NCI-H460 (cell line): ENCODE measurements around the gene NR5A2. TPM values are rescaled to one million over a fixed set of nuclear protein-coding genes. Genes with fewer than 3 reads are reported as not detected.

Source experiments
- DNase-seq: peaks from one replicate; pipeline ENCODE4 v3.0.0-alpha.2; 2016; ENCODE audit warnings: low read depth; ENCODE audit errors: extremely low read depth
- total RNA-seq: library from RNA; depleted of rRNA; stranded (reverse); fragments of >200 nt; shearing (Covaris generic); gene quantifications from 2 replicates; pipeline ENCODE4 v1.2.3, GENCODE V29; 2014

The NR5A2 gene
- total RNA-seq, 1 experiment from 2014 or later = 0.10 TPM

DNA sequence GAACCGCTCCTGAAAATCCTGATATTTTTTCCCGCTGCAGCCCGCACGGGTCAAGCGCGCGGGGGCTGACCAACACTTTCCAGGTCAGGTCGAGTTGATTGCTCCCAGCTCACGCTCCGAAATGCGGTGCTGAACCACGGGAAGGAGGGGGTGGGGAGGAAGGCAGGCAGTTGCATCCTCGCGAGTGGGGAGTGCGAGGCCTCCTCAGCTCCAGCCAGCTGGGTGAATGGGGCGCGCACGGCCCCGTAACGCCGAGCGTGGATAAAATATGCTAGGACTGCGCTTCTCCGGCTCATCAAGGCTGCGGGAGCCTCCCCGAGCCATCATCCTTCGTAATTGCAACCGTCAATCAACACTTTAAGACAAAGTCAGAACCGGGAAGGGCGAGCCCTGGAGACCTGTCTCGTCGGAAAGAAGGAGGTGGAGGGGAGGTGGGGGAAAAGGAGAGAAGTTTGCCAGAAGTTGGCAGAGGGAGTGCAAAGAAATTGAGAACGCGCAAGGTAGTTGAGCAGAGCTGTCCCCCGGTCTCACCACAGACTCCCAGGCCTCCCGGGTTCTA is 8.0 kb downstream of the NR5A2 start:
- DNase-seq = no peak

DNA sequence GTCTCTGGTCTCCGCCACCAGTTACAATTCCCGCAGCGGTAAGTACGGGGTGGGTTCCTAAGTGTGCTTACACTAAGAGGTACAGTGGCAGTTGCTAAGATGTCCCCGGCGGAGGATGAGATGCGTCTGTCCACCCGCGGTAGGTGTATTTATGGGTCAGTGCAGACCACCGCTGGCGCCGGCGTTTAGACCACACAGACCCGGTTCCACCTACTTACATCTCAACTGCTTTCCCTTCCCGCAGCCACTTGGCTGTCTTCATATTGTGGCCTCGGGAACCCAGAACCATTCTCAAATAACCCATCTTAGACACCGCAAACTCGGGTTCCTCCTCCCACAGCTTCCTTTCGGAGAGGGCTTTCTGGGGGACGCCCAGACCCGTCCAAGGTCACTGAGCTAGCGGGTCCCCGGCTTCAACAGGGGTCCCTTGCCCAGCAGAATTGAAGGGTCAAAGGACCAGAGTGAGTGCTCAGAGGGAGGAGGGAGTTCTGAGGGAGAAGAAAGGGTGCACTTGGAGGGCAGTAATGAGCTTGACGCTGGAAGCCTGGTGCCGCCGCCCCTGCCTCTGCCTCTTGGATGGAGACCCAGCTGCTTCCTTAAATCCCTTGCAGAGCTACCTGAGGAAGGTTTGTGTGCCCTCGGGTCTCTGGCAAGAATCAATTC is 8.6 kb downstream of the NR5A2 start:
- DNase-seq = no peak

DNA sequence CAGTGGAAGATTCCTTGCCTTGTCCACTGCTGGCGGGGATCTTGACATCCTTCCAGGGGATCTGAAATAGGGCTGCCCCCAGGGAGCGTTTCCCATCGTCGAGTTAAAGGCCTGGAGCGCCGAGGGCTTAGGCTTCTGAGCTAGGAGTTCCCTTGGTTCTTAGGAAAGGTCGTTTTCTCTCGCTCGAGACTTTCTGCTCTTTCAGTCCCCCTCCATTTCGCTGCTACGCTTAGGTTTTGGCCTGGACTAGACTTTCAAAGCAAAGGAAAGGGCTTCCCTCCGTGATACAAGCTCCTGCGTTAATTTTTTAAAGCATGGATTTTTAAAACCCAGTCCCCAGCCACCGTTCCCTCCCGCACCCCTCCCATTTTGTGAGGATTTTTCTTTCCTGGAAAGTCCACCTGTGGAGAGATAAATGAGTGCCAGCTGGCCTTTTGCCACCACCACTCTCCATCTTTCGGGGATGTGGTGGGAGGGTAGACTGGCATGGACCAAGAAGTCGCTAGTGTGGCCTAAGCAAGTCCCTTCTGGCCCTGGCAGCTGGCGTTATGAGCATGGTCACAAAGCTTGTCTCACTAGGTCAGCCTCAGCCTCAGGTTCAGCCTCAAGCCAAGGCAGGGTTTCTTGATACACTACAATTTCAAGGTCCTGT is 9.2 kb downstream of the NR5A2 start:
- DNase-seq = no peak

DNA sequence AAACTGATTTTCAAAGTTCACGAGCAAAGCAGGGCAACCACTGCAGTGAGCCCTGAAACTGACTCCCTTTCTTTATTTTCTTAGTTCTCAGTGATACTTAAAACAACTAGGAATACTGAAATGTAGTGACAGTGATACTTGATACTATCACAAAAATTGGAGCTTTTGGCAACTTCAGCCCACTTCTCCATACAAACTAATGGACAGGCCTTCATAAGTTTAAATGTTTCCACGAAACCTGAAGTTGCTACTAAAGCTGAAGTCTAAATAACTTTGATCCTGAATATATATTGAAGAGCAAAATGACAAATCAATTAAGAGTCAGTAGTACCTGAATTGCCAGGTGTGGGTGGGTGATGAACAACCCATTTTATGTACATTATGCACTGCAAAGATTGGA is 10.0 kb downstream of the NR5A2 start:
- DNase-seq = no peak

DNA sequence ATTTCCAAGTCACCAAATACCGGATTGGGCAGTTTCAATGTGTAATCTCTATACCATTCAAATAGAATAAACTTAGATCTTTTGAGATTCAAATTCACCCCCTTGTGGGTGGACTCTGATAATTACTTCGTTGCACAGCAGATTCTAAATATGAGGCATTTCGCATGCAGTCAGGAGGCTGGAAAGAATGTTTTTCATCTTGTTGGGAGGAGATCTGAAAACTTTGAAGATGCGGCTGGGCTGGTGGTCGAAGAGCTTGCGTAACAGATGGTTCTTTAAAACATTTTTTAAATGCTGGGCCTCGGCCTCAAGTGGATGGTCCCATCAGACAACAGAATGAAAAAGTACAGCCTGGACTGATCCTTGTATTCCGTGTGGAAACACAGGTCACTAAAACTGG is 10.4 kb downstream of the NR5A2 start:
- no peak for DNase-seq

DNA sequence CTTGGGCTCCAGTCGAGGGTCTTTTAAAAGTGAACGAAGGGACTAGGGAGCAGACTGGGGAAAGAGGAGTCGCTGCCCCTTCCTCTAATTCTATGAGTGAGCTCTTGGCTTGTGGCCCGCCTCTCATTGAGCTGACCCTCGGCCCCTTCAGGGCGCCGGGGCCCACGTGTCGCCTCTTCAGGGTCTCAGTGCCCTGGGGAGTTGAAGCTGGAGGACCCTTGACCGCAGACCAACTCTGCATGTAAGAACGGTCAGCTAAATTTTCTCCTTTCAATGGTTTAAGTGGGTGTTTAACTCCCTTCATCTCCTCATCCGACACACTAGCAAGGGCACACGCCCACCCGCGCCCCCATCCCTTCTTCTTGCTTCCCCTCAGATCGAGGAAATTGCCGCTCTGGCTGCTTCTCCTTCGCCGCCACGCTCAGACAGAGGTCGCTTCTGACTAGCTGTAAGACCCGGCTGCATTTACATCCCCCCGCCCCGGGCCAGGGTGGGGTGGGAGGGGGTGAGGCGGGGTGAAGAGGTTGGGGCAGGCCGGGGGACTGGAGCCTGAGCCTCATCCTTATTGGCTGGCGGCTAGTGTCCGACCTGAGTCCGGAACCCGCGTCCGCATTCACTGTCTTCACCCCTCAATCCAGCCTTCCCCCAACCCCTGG is 10.9 kb downstream of the NR5A2 start:
- DNase-seq = no peak

DNA sequence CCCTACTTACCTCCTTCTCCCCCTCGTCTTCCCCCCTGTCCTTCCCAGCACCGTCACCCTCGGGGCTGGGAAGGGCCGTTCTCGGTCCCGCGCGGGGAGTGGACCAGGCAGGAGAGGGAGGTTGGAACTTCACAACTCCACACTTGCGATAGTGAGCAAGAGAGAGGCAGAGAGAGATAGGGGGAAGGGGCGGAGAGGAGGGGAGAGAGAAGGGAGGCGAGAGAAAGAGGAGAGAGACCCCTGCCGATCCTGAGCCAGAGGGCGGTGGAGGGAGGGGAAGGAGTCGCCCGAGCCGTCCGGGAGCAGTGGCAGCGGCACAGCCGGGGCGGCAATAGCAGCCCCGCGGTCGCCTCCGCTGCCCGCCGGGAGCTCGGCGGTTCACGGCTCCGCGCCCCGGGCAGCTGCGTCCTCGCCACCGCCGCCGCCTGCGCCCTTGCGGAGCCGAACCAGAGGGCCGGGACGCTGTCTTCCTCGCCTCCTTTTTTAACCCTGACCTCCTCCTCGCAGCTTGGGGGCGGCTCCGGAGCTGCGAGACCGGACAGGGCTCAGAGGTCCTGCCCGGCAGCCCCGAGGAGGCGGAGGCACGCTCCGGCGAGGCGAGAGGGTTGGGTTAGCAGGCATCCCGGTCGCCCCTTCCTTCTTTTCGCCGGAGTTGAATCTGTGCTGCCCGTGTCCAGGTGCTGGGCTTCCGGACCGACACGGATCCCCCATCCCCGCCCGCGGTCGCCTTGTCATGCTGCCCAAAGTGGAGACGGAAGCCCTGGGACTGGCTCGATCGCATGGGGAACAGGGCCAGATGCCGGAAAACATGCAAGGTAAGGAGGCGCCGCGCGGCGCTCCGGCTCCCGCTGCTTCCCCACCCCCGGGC is 11.7 kb downstream of the NR5A2 start:
- DNase-seq = no peak

DNA sequence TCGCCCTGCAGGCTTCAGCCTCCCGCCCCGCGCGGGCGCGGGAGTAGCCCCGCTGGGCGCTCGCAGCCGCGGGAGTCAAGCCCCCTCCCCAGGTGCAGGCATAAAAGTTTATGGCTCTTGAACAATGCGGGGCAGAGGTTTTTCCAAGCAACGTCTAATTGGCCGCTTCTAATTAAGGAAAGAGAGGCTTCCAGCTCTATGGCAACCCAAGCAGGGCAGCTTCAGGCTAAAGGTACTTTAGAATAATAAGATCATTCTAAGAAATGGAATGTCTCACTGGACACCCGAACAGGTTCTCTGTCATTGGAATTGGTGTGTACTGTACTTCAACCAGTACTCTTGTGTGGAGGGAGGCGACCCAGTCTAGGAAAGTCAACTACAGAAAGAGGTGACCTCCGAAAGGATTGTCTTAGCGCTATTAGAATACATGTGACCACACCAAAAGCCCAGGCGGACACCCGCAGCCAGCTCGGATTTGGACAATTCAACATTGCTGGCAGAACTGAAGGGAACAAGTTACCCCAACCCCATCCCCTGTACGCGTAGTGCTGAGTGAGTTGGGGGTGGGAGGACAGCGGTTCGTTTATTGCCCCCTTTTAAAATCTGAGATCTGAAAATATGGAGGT is 12.5 kb downstream of the NR5A2 start:
- DNase-seq = no peak

DNA sequence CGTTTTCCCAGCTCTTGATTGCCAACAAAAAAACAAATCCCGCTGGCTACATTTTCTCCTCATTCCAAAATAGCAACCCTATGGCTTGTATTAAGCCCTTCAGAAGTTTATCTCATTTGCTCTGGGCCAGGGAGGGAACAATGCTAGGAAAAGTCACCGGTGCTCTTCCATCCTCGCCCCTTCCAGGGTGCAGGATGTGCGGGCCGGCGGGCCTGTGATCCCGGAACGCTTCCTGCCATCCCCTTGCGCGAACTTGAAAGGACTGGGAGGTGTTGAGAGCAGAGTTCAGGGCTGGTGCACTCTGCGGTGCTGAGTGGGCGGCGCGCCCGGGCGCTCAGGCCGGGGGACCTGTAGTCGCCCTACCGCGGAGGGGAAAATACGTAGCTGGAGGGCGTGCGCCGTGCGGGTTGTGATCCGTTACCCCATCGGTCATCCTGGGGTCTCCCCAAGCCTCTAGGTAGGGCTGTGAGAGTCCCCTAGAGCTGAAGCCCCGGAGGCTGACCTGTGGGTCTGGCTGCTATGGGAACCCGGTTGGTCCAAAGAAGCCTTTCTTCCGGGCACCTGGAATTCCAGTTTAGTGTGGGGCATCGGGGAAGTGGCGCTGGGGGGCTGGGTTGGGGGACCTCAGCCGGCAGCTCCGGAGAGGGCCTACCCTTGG is 13.1 kb downstream of the NR5A2 start:
- DNase-seq = no peak

DNA sequence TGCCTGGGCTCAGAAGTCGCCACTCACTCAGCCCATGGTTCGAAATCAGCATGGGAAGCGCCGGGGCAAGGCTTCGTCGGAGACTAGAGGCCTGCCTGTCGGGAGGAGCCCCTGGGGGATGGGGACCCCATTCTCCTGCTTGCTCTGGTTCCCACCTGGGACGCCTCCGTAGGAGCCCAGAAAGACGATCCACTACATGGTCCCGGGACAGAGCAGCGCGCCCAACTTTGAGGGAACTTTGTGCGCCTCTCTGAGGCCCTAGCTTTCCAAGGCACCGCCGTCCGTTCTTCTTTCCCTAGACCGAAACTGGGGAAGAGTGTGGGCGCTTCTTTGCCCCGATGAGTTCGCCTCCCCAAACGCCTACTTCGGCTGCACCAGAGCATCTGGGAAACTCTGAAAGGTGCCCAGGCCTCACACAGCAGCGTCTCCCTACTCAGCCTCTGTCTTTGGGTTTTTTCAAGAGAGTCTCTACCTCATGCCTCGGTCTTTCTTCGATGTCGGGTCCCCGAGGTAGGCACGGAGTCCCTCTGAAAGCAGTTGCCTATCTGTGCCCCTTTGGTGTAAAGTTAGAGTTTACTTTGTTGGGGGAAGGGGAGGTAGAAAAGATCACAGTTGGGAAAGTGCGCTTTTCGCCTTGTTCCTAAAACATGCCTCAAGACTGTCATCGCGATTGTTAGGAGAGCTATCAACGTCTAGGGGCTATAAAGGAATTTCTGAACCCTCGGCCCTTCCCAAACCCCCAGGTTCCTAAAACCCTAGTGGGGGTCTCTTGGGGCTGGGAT is 14.0 kb downstream of the NR5A2 start:
- DNase-seq = no peak

DNA sequence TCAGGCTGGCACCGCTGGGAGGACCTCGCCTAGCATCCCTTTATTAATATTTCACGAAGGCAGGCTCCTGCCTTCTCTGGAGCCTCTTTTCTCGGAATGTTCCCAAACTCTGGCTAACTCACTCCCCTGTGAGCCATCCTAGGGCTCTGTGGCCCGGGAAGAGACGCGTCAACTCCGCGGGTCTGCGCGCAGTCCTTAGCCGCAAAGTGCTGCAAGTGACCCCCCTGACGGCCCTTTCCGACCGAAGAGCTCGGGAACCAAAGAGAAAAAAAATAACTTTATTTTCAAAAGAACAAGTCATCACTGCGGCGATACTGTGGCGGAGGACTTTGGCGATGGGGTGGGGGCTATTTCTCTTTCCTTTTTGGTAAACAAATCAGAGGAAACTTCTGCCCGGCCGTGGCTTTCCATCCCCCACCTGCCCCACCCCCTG is 14.6 kb downstream of the NR5A2 start:
- DNase-seq = no peak

DNA sequence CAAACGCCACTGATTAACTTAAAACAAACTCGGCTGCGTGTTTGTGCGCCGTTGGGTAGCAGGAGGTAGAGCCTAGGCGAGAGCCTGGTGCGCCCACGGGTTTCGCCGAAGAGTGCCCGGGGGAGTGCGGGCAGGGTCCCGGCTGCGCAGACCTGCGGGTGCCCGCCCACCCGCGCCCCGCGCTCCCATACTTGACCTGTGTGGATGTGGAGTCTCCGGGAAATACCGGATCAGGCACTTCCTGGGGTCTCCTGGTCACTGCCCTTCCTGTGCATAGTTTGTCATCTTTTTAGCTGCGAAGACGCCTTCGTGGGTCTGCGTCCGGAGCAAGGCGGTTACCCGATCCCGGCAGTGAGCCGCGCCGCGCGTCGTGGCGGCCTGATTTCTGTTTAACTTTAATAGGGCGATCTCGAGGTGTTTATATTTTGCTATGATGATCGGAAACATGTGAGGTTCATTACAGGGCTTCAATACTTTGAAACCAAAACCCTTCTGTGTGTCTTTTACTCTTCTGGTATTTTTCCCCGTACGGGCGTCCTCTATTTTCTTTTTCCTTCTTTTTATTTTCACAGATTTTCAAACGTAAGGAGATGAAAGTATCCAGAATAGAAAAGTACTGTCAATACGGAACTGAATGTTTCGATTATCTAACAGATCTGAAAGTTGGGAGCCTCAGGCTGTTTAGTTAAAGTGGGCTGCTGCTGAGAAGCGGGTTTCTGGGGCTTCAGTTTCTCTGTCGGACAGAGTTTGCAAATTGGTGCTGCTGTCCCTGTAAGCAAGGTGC is 15.2 kb downstream of the NR5A2 start:
- no peak for DNase-seq

DNA sequence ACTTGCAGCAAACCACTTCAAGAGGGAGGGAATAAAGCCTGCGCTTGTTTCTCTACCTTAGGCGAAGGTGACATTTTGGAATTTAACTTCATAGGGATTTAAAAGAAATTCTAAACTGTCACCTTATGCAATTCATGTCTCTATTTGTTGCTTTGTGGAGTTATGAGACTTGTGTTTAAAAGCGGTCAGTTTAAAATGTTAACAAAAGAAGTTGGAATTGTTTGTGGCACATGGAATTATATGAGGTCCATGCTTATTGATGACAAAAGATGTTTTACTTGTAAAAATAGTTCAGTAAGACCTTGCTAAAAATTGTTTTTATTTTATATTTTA is 15.8 kb downstream of the NR5A2 start:
- DNase-seq = no peak

DNA sequence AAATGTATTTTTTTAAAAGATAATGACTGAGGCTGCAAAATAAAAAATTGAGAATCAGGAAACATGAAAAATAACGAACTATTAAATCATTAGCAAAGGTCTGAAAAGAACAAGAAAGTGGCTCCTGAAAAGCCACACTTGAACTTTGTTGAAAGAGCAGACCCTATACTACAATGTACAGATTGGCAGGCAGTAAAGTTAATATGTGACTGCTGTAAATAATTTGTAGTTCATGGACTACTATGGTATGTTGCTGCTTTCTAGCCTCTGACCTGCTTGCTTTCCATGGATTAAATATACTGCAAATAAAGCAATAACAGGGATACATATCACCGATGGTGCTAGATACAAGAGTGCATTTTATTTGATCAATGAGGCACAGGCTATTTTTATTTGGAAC is 18.6 kb downstream of the NR5A2 start:
- DNase-seq = no peak

DNA sequence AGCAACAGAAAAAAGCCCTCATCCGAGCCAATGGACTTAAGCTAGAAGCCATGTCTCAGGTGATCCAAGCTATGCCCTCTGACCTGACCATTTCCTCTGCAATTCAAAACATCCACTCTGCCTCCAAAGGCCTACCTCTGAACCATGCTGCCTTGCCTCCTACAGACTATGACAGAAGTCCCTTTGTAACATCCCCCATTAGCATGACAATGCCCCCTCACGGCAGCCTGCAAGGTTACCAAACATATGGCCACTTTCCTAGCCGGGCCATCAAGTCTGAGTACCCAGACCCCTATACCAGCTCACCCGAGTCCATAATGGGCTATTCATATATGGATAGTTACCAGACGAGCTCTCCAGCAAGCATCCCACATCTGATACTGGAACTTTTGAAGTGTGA is 20.7 kb downstream of the NR5A2 start:
- DNase-seq = no peak

DNA sequence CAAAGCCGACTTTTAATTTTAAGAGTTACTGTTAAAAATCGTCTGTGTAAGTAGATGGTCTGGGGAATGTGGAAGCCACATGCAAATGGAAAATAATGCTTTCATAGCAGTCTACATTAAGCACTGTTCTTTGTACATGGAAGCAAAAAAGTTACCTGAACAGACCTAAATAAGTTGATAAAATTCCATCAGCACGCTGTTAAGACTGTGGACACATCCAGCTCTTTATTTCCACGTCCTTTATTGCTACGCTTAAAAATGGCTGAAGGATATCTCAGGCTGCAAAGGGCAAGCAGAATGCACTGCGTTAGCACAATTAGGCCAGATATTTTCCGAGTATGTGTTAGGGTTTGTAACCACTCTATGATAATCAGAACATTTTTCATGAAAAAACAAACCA is 22.3 kb downstream of the NR5A2 start:
- no peak for DNase-seq

DNA sequence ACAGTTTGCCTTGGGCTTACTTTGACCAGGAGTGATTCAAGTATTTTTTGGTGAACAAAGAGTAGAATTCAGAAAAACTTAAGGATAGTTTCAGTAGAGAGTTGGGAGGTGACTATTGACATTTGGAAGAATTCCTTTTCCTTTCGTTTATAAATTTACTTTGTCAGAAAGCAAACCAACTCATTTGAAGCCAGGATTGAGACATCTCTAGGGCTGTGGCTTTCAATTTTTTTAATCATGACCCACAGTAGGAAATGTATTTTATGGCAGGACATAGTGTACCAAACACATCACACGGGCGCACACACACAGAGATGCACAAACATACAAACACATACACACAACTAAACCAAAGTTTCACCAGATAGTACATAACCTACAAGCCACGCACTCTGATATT is 24.1 kb downstream of the NR5A2 start:
- no peak for DNase-seq

DNA sequence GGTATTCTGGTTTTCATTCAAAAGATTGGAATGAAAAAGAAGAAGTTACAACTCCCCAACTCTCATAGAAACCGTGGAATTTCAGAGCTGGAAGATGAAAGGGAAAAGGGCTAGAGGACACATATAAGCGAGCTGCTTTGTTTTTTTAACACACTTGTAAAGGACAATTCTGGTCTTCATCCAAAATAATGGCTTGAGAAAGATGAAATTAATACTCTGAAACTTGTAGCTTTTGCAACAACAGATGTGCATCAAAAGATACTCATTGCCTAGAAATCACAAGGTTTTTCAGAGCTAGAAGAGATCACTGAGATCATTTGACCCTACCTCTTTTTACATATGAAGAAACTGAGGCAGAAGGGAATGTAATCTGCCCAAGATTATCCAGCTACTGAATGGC is 25.6 kb downstream of the NR5A2 start:
- DNase-seq = no peak

DNA sequence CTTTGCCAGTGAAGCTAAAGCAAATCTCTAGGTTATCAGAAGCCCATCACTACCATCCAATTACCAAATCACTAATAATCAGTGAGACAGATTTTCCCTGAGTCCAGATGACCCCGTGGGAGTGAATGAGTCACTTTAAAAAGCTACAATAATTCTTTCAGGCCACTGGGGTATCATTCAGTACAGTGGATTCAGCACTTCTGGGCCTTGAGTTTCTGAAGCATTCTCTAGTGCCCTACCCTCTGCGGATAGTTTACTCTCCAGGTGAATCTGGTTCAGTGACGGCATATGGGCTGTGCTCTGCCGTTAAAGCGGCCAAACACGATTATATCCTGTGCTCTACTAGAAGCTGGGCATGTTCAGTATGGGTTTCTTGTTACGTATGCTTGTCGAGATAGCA is 26.1 kb downstream of the NR5A2 start:
- DNase-seq = no peak
